SK-N-SH (cell line): ENCODE measurements around the gene LGR4. TPM values are rescaled to one million over a fixed set of nuclear protein-coding genes. Genes with fewer than 3 reads are reported as not detected.

ENCODE experiments used
- CTCF ChIA-PET: fragments of 300-600, 350-600 bp; formaldehyde crosslinking; extraction: SDS; loops from one replicate; lab custom pipeline; 2021; lab: Yijun Ruan, JAX
- POLR2A ChIA-PET: fragments of 350-600 bp; sonication (Branson Sonifier 250); formaldehyde crosslinking; extraction: SDS; loops from one replicate; lab custom pipeline; 2020; ENCODE audit warnings: antibody characterized with exemption, inconsistent platforms; lab: Yijun Ruan, JAX
- DNase-seq: peaks from one replicate; pipeline ENCODE4 v3.0.0; 2012
- H2AFZ ChIP-seq: fragments of 200-600 bp; sonication (generic); 2 replicates; pipeline ENCODE4 v1.8.1; 2016; ENCODE audit warnings: antibody characterized with exemption, mild to moderate bottlenecking, low read depth
- H3F3A ChIP-seq: fragments of 200-600 bp; sonication (generic); replicated peaks from 2 replicates; pipeline ENCODE3; 2016; ENCODE audit warnings: antibody characterized with exemption, mild to moderate bottlenecking; ENCODE audit not compliant: insufficient read depth
- H3K27ac ChIP-seq, 2 experiments: fragments of 200-500 bp in 1 of 2; fragments of 200-600 bp in 1 of 2; sonication (Bioruptor generic) in 1 of 2; sonication (generic), shearing (Covaris generic) in 1 of 2; 2 replicates each; pipeline versions ENCODE4 v1.5.1 to v1.6.1; 2014 to 2016; ENCODE audit warnings: low read depth in 2 of 2, inconsistent platforms in 1 of 2, low read length in 1 of 2, mild to moderate bottlenecking in 1 of 2, mixed read lengths in 1 of 2
- H3K27me3 ChIP-seq: fragments of 200-600 bp; sonication (generic), shearing (Covaris generic); 2 replicates; pipeline ENCODE4 v1.6.1; 2016; ENCODE audit warnings: mixed run types; ENCODE audit not compliant: insufficient read depth
- H3K36me3 ChIP-seq, 2 experiments: fragments of 200-500 bp in 1 of 2; fragments of 200-600 bp in 1 of 2; sonication (Bioruptor generic) in 1 of 2; sonication (generic) in 1 of 2; replicated peaks in 1 of 2; 2 replicates each; pipeline versions ENCODE3 to v1.5.1; 2014 to 2016; ENCODE audit warnings: low read length in 1 of 2, mild to moderate bottlenecking in 1 of 2; ENCODE audit not compliant: insufficient read depth in 2 of 2, control insufficient read depth in 1 of 2
- H3K4me1 ChIP-seq, 2 experiments: fragments of 200-500 bp in 1 of 2; fragments of 200-600 bp in 1 of 2; sonication (Bioruptor generic) in 1 of 2; sonication (generic), shearing (Covaris generic) in 1 of 2; 2 replicates each; pipeline versions ENCODE4 v1.5.1 to v1.6.1; 2014 to 2016; ENCODE audit warnings: low read depth in 1 of 2, low read length in 1 of 2, mixed run types in 1 of 2; ENCODE audit not compliant: insufficient read depth in 2 of 2, control insufficient read depth in 1 of 2
- H3K4me2 ChIP-seq: fragments of 200-600 bp; sonication (generic), shearing (Covaris generic); 2 replicates; pipeline ENCODE4 v1.6.1; 2017; ENCODE audit warnings: mixed run types
- H3K4me3 ChIP-seq, 2 experiments: fragments of 200-500 bp in 1 of 2; fragments of 200-600 bp in 1 of 2; sonication (Bioruptor generic) in 1 of 2; sonication (generic), shearing (Covaris generic) in 1 of 2; 2 replicates each; pipeline versions ENCODE4 v1.5.1 to v1.8.1; 2014 to 2016; ENCODE audit warnings: low read depth in 2 of 2, inconsistent platforms in 1 of 2, low read length in 1 of 2, mild to moderate bottlenecking in 1 of 2, mixed read lengths in 1 of 2, moderate library complexity in 1 of 2
- H3K79me2 ChIP-seq: fragments of 200-600 bp; sonication (generic); 2 replicates; pipeline ENCODE4 v1.8.1; 2017; ENCODE audit warnings: mild to moderate bottlenecking; ENCODE audit not compliant: insufficient read depth
- H3K9ac ChIP-seq: fragments of 200-600 bp; sonication (generic); 2 replicates; pipeline ENCODE4 v1.6.1; 2017; ENCODE audit warnings: mixed run types
- H3K9me2 ChIP-seq: fragments of 200-600 bp; sonication (generic); 2 replicates; pipeline ENCODE4 v1.6.1; 2017; ENCODE audit warnings: mixed run types
- H3K9me3 ChIP-seq: fragments of 200-600 bp; sonication (generic); 2 replicates; pipeline ENCODE4 v1.6.1; 2017; ENCODE audit warnings: mixed run types, mild to moderate bottlenecking, moderate library complexity
- H4K20me1 ChIP-seq: fragments of 200-600 bp; sonication (generic); 2 replicates; pipeline ENCODE4 v1.6.1; 2017; ENCODE audit warnings: mild to moderate bottlenecking, mixed run types; ENCODE audit not compliant: insufficient read depth
- CHD2 ChIP-seq: fragments of 150-350 bp; IDR thresholded peaks from 2 replicates; pipeline ENCODE4 v1.6.1; 2018; ENCODE audit warnings: low read length; ENCODE audit not compliant: partially characterized antibody
- ELF1 ChIP-seq: IDR thresholded peaks from 2 replicates; pipeline ENCODE4 v1.4.0; 2012
- EP300 ChIP-seq, 2 experiments: IDR thresholded peaks; 2 replicates each; pipeline versions ENCODE4 v1.4.0 to v1.6.1; 2012; ENCODE audit warnings: borderline replicate concordance in 1 of 2, low read depth in 1 of 2, low read length in 1 of 2
- FOSL2 ChIP-seq: IDR thresholded peaks from 2 replicates; pipeline ENCODE4 v1.4.0; 2012; ENCODE audit warnings: low read depth, mild to moderate bottlenecking, moderate library complexity, borderline replicate concordance
- FOXM1 ChIP-seq: IDR thresholded peaks from 2 replicates; pipeline ENCODE4 v1.4.0; 2012; ENCODE audit warnings: low read depth, mild to moderate bottlenecking
- JUND ChIP-seq: IDR thresholded peaks from 2 replicates; pipeline ENCODE4 v1.4.0; 2012
- MEF2A ChIP-seq: IDR thresholded peaks from 2 replicates; pipeline ENCODE4 v1.4.0; 2012; ENCODE audit warnings: low read depth, borderline replicate concordance
- MXI1 ChIP-seq: IDR thresholded peaks from 2 replicates; pipeline ENCODE4 v1.6.1; 2012; ENCODE audit warnings: mild to moderate bottlenecking, low read depth, low read length, improper control_type of control experiment
- NRF1 ChIP-seq: IDR thresholded peaks from 2 replicates; pipeline ENCODE4 v1.6.1; 2012; ENCODE audit warnings: low read depth, mild to moderate bottlenecking, low read length
- RCOR1 ChIP-seq: fragments of 150-350 bp; IDR thresholded peaks from 2 replicates; pipeline ENCODE4 v1.6.1; 2017; ENCODE audit warnings: antibody characterized with exemption, low read length
- RFX5 ChIP-seq: IDR thresholded peaks from 2 replicates; pipeline ENCODE4 v1.6.1; 2012; ENCODE audit warnings: mild to moderate bottlenecking, improper control_type of control experiment, low read length
- SIN3A ChIP-seq: IDR thresholded peaks from 2 replicates; pipeline ENCODE4 v1.6.1; 2012; ENCODE audit warnings: low read depth, mild to moderate bottlenecking, low read length, moderate library complexity, borderline replicate concordance
- SMC3 ChIP-seq: IDR thresholded peaks from 2 replicates; pipeline ENCODE4 v1.6.1; 2012; ENCODE audit warnings: low read depth, low read length, improper control_type of control experiment
- TEAD4 ChIP-seq: IDR thresholded peaks from 2 replicates; pipeline ENCODE4 v1.4.0; 2012; ENCODE audit warnings: mild to moderate bottlenecking, borderline replicate concordance; ENCODE audit not compliant: insufficient read depth
- WGBS: methylation state at CpG from one replicate; pipeline ENCODE4 v1.1.6; 2017; ENCODE audit warnings: low lambda C conversion rate; 5-methylcytosine and 5-hydroxymethylcytosine counted together
- polyA plus RNA-seq, 3 experiments: library from polyadenylated mRNA; depleted of rRNA; stranded (reverse); fragments of >200 nt; gene quantifications; 2 replicates each; pipeline ENCODE4 v1.2.3, GENCODE V29; 2012
- TF ChIP-seq, protein P1 (sequence below): IDR thresholded peaks from 2 replicates; pipeline ENCODE4 v1.6.1; 2012; ENCODE audit warnings: mild to moderate bottlenecking, low read depth, low read length, moderate library complexity
- TF ChIP-seq, protein P2 (sequence below): IDR thresholded peaks from 2 replicates; pipeline ENCODE4 v1.4.0; 2012; ENCODE audit warnings: low read depth, borderline replicate concordance
- TF ChIP-seq, protein P3 (sequence below): IDR thresholded peaks from 2 replicates; pipeline ENCODE4 v1.4.0; 2012; ENCODE audit warnings: low read depth
- TF ChIP-seq, protein P4 (sequence below): fragments of 200-600 bp; sonication (generic); IDR thresholded peaks from 2 replicates; pipeline ENCODE4 v1.6.1; 2017; ENCODE audit warnings: antibody characterized with exemption, mild to moderate bottlenecking, moderate library complexity
- TF ChIP-seq, protein P5 (sequence below): IDR thresholded peaks from 2 replicates; pipeline ENCODE4 v1.4.0; 2012; ENCODE audit warnings: low read depth, borderline replicate concordance

Gene LGR4
- polyA plus RNA-seq, 1 of the 3 experiments (the other 2 are of a cell fraction): 2.6 TPM

DNA sequence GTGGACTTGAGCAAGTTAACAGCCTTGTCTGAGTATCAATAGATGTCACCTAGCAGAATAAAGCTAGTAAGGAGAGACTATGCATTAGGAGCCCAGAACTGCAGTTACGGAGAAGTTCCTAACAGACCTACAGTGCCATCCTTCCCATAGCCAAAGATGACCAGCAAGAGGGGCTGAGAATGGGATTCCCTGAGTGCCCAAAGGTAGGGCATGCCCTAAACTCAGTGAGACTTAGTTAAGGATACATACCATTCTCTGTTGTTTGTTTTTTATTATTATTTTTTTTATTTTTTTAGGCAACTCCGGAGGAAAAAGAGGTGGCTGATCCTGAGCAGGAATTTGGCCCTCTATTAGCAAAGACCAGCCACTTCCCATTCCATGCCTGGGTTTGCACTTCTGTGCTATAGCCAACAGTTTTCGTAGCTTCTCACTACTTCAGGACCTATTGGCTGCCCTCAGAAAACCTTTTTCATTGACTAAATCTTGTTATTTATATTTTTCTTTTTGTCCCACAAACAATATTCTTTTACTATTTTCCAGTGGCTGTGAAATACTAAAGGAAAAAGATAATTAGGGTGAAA, 76.2 kb downstream of the LGR4 start:
- 59% methylated on average over 3 of the region's 3 CpGs for WGBS
- ChIA-PET POLR2A (no interaction called here), CTCF (interaction anchor here (1.3 to 1.4 kb wide), 2 partner anchors 8 to 10 kb away, joined by 3 read pairs; no protein-coding TSS in a partner anchor)
- Histone ChIP-seq H3K9me3 (no peaks in the 10 kb centered on the region), H4K20me1 (peaks cover 2% of the 10 kb centered on the region; the same call in 1 of the 2 replicates), H3K27ac (no peak overlapping the region), H3K79me2 (no peaks in the 10 kb centered on the region), H3K4me1 (peaks cover 2 to 43% of the 10 kb centered on the region in 2 experiments), H3K4me3 (no peak overlapping the region), H2AFZ (no peak overlapping the region), H3K9me2 (no peaks in the 10 kb centered on the region), H3K27me3 (no peaks in the 10 kb centered on the region), H3K9ac (no peak overlapping the region), H3K4me2 (no peak overlapping the region), H3K36me3 (no peaks in the 10 kb centered on the region), H3F3A (peaks cover 16% of the 10 kb centered on the region)
- DNase-seq: no peak
- TF ChIP-seq, protein P1, sequence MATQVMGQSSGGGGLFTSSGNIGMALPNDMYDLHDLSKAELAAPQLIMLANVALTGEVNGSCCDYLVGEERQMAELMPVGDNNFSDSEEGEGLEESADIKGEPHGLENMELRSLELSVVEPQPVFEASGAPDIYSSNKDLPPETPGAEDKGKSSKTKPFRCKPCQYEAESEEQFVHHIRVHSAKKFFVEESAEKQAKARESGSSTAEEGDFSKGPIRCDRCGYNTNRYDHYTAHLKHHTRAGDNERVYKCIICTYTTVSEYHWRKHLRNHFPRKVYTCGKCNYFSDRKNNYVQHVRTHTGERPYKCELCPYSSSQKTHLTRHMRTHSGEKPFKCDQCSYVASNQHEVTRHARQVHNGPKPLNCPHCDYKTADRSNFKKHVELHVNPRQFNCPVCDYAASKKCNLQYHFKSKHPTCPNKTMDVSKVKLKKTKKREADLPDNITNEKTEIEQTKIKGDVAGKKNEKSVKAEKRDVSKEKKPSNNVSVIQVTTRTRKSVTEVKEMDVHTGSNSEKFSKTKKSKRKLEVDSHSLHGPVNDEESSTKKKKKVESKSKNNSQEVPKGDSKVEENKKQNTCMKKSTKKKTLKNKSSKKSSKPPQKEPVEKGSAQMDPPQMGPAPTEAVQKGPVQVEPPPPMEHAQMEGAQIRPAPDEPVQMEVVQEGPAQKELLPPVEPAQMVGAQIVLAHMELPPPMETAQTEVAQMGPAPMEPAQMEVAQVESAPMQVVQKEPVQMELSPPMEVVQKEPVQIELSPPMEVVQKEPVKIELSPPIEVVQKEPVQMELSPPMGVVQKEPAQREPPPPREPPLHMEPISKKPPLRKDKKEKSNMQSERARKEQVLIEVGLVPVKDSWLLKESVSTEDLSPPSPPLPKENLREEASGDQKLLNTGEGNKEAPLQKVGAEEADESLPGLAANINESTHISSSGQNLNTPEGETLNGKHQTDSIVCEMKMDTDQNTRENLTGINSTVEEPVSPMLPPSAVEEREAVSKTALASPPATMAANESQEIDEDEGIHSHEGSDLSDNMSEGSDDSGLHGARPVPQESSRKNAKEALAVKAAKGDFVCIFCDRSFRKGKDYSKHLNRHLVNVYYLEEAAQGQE: no peak
- TF ChIP-seq MXI1 (no peak), ELF1 (no peak), SMC3 (no peak), JUND (no peak), NRF1 (no peak), RCOR1 (no peak), SIN3A (no peak), CHD2 (no peak), RFX5 (no peak), MEF2A (no peak), TEAD4 (no peak), FOXM1 (no peak), EP300 (IDR thresholded peaks at IDR 0.05; ENCODE audit: borderline replicate concordance in 1 of 2, low read depth in 1 of 2, low read length in 1 of 2) (no peak), FOSL2 (no peak)
- TF ChIP-seq, protein P2, sequence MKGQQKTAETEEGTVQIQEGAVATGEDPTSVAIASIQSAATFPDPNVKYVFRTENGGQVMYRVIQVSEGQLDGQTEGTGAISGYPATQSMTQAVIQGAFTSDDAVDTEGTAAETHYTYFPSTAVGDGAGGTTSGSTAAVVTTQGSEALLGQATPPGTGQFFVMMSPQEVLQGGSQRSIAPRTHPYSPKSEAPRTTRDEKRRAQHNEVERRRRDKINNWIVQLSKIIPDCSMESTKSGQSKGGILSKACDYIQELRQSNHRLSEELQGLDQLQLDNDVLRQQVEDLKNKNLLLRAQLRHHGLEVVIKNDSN: no peak
- TF ChIP-seq, protein P3, sequence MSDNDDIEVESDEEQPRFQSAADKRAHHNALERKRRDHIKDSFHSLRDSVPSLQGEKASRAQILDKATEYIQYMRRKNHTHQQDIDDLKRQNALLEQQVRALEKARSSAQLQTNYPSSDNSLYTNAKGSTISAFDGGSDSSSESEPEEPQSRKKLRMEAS: no peak
- TF ChIP-seq, protein P4, sequence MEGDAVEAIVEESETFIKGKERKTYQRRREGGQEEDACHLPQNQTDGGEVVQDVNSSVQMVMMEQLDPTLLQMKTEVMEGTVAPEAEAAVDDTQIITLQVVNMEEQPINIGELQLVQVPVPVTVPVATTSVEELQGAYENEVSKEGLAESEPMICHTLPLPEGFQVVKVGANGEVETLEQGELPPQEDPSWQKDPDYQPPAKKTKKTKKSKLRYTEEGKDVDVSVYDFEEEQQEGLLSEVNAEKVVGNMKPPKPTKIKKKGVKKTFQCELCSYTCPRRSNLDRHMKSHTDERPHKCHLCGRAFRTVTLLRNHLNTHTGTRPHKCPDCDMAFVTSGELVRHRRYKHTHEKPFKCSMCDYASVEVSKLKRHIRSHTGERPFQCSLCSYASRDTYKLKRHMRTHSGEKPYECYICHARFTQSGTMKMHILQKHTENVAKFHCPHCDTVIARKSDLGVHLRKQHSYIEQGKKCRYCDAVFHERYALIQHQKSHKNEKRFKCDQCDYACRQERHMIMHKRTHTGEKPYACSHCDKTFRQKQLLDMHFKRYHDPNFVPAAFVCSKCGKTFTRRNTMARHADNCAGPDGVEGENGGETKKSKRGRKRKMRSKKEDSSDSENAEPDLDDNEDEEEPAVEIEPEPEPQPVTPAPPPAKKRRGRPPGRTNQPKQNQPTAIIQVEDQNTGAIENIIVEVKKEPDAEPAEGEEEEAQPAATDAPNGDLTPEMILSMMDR: no peak
- TF ChIP-seq, protein P5, sequence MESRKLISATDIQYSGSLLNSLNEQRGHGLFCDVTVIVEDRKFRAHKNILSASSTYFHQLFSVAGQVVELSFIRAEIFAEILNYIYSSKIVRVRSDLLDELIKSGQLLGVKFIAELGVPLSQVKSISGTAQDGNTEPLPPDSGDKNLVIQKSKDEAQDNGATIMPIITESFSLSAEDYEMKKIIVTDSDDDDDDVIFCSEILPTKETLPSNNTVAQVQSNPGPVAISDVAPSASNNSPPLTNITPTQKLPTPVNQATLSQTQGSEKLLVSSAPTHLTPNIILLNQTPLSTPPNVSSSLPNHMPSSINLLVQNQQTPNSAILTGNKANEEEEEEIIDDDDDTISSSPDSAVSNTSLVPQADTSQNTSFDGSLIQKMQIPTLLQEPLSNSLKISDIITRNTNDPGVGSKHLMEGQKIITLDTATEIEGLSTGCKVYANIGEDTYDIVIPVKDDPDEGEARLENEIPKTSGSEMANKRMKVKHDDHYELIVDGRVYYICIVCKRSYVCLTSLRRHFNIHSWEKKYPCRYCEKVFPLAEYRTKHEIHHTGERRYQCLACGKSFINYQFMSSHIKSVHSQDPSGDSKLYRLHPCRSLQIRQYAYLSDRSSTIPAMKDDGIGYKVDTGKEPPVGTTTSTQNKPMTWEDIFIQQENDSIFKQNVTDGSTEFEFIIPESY: no peak
